ENCODE results near the gene TSLP. TPM values are rescaled to one million over a fixed set of nuclear protein-coding genes. Genes with fewer than 3 reads are reported as not detected.

The TSLP gene
- total and polyA plus RNA-seq, 4 experiments from 2014 or later, result not detected

- no peaks in the 10 kb centered on the region for H3K4me1 ChIP-seq (ENCODE audit: insufficient read depth, low read length)
- no peak overlapping the region for H3K4me3 ChIP-seq (ENCODE audit: low read length in 2 of 2)
- Mint-ChIP-seq H3K9me3 (peaks cover 0 to 10% (median 3%) of the 10 kb centered on the region in 8 donors), H3K27ac (no peak overlapping the region), H3K4me3 (no peak overlapping the region), H3K36me3 (peaks cover 0 to 2% of the 10 kb centered on the region in 2 donors), H3K4me1 (no peaks in the 10 kb centered on the region), H3K27me3 (peaks cover 39 to 45% of the 10 kb centered on the region in 2 donors)
- no peak for DNase-seq
- CTCF ChIA-PET (ENCODE audit: partially characterized antibody), result no interaction called here
- H3K27ac ChIP-seq (ENCODE audit: low read depth, low read length), result no peak overlapping the region
- POLR2A ChIA-PET (ENCODE audit: partially characterized antibody), result no interaction called here
- intact Hi-C loops (cut with micrococcal nuclease), result no loop called here
- no peaks in the 10 kb centered on the region for H3K36me3 ChIP-seq (ENCODE audit: insufficient read depth, low read length)
- H3K27me3 ChIP-seq (ENCODE audit: insufficient read depth, low read length), result peaks cover 8% of the 10 kb centered on the region
- no peaks in the 10 kb centered on the region for H3K9me3 ChIP-seq (ENCODE audit: control insufficient read depth in 1 of 2, low read length in 2 of 2)
Observed at GRCh38 chr5:111063709-111064322, 7.7 kb upstream of the TSLP start.

GRCh38 chr5:111066261-111066938 lies 5.1 kb upstream of the TSLP start:
- H3K27ac ChIP-seq (ENCODE audit: low read depth, low read length), result no peak overlapping the region
- H3K36me3 ChIP-seq (ENCODE audit: insufficient read depth, low read length), result no peaks in the 10 kb centered on the region
- peaks cover 9% of the 10 kb centered on the region for H3K4me1 ChIP-seq (ENCODE audit: insufficient read depth, low read length)
- H3K9me3 ChIP-seq (ENCODE audit: control insufficient read depth in 1 of 2, low read length in 2 of 2), result no peaks in the 10 kb centered on the region
- ChIA-PET POLR2A (ENCODE audit: partially characterized antibody) (no interaction called here), CTCF (ENCODE audit: partially characterized antibody) (no interaction called here)
- H3K27me3 ChIP-seq (ENCODE audit: insufficient read depth, low read length), result peaks cover 24% of the 10 kb centered on the region
- Mint-ChIP-seq H3K9me3 (peaks cover 0 to 2% (median 0%) of the 10 kb centered on the region in 8 donors), H3K27ac (no peak overlapping the region), H3K36me3 (no peaks in the 10 kb centered on the region), H3K27me3 (peaks cover 59 to 60% of the 10 kb centered on the region in 2 donors), H3K4me3 (no peak overlapping the region), H3K4me1 (peaks cover 5 to 12% (median 10%) of the 10 kb centered on the region in 4 donors)
- no peak overlapping the region for H3K4me3 ChIP-seq (ENCODE audit: low read length in 2 of 2)
- DNase-seq, result no peak
- intact Hi-C loops (cut with micrococcal nuclease), result no loop called here

- ChIA-PET CTCF (ENCODE audit: partially characterized antibody) (no interaction called here), POLR2A (ENCODE audit: partially characterized antibody) (no interaction called here)
- peaks cover 0 to 2% (median 0%) of the 10 kb centered on the region in 8 donors for H3K9me3 Mint-ChIP-seq
- H3K27ac Mint-ChIP-seq, result no peak overlapping the region
- intact Hi-C loops (cut with micrococcal nuclease), result no loop called here
- peaks cover 16% of the 10 kb centered on the region for H3K4me1 ChIP-seq (ENCODE audit: insufficient read depth, low read length)
- H3K27me3 ChIP-seq (ENCODE audit: insufficient read depth, low read length), result peaks cover 30% of the 10 kb centered on the region
- peaks cover 10 to 22% (median 19%) of the 10 kb centered on the region in 4 donors for H3K4me1 Mint-ChIP-seq
- H3K36me3 Mint-ChIP-seq, result no peaks in the 10 kb centered on the region
- no peak overlapping the region for H3K4me3 ChIP-seq (ENCODE audit: low read length in 2 of 2)
- H3K9me3 ChIP-seq (ENCODE audit: control insufficient read depth in 1 of 2, low read length in 2 of 2), result no peaks in the 10 kb centered on the region
- no peak for DNase-seq
- no peaks in the 10 kb centered on the region for H3K36me3 ChIP-seq (ENCODE audit: insufficient read depth, low read length)
- H3K27me3 Mint-ChIP-seq, result peaks cover 72 to 74% of the 10 kb centered on the region in 2 donors
- no peak overlapping the region for H3K4me3 Mint-ChIP-seq
- no peak overlapping the region for H3K27ac ChIP-seq (ENCODE audit: low read depth, low read length)
Observed at GRCh38 chr5:111068213-111068612, 3.3 kb upstream of the TSLP start.

GRCh38 chr5:111069839-111070238 lies 1.7 kb upstream of the TSLP start:
- H3K9me3 Mint-ChIP-seq, result peaks cover 0 to 2% (median 0%) of the 10 kb centered on the region in 8 donors
- H3K27ac Mint-ChIP-seq, result no peak overlapping the region
- Histone ChIP-seq H3K4me1 (ENCODE audit: insufficient read depth, low read length) (peaks cover 24% of the 10 kb centered on the region), H3K36me3 (ENCODE audit: insufficient read depth, low read length) (no peaks in the 10 kb centered on the region), H3K4me3 (ENCODE audit: low read length in 2 of 2) (no peak overlapping the region), H3K27me3 (ENCODE audit: insufficient read depth, low read length) (peaks cover 39% of the 10 kb centered on the region), H3K9me3 (ENCODE audit: control insufficient read depth in 1 of 2, low read length in 2 of 2) (no peaks in the 10 kb centered on the region), H3K27ac (ENCODE audit: low read depth, low read length) (no peak overlapping the region)
- no peaks in the 10 kb centered on the region for H3K36me3 Mint-ChIP-seq
- intact Hi-C loops (cut with micrococcal nuclease), result no loop called here
- peaks cover 15 to 27% (median 27%) of the 10 kb centered on the region in 4 donors for H3K4me1 Mint-ChIP-seq
- no peak for DNase-seq
- ChIA-PET POLR2A (ENCODE audit: partially characterized antibody) (no interaction called here), CTCF (ENCODE audit: partially characterized antibody) (no interaction called here)
- peak overlapping the region in 3 of 8 donors; percentile 29 to 54 (median 53) for H3K4me3 Mint-ChIP-seq
- peaks cover 75 to 81% of the 10 kb centered on the region in 2 donors for H3K27me3 Mint-ChIP-seq

GRCh38 chr5:111070272-111071134 lies 1.0 kb upstream of the TSLP start:
- Mint-ChIP-seq H3K36me3 (no peaks in the 10 kb centered on the region), H3K9me3 (peaks cover 0 to 2% (median 0%) of the 10 kb centered on the region in 8 donors), H3K4me3 (peak overlapping the region; percentile 29 to 62 (median 54)), H3K27ac (no peak overlapping the region), H3K27me3 (peaks cover 72 to 81% of the 10 kb centered on the region in 2 donors), H3K4me1 (peaks cover 15 to 27% (median 27%) of the 10 kb centered on the region in 4 donors)
- Histone ChIP-seq H3K9me3 (ENCODE audit: control insufficient read depth in 1 of 2, low read length in 2 of 2) (no peaks in the 10 kb centered on the region), H3K36me3 (ENCODE audit: insufficient read depth, low read length) (no peaks in the 10 kb centered on the region), H3K27me3 (ENCODE audit: insufficient read depth, low read length) (peaks cover 39% of the 10 kb centered on the region), H3K4me3 (ENCODE audit: low read length in 2 of 2) (no peak overlapping the region), H3K27ac (ENCODE audit: low read depth, low read length) (no peak overlapping the region), H3K4me1 (ENCODE audit: insufficient read depth, low read length) (peaks cover 24% of the 10 kb centered on the region)
- CTCF ChIA-PET (ENCODE audit: partially characterized antibody), result no interaction called here
- intact Hi-C loops (cut with micrococcal nuclease), result no loop called here
- DNase-seq, result peak in 1 of 5 donors; percentile 2
- POLR2A ChIA-PET (ENCODE audit: partially characterized antibody), result no interaction called here

GRCh38 chr5:111072949-111073682 lies 1.6 kb downstream of the TSLP start:
- Histone ChIP-seq H3K27ac (ENCODE audit: low read depth, low read length) (no peak overlapping the region), H3K27me3 (ENCODE audit: insufficient read depth, low read length) (peaks cover 31% of the 10 kb centered on the region), H3K36me3 (ENCODE audit: insufficient read depth, low read length) (no peaks in the 10 kb centered on the region), H3K4me3 (ENCODE audit: low read length in 2 of 2) (peak overlapping the region; percentile 48 to 56), H3K4me1 (ENCODE audit: insufficient read depth, low read length) (peaks cover 24% of the 10 kb centered on the region), H3K9me3 (ENCODE audit: control insufficient read depth in 1 of 2, low read length in 2 of 2) (no peaks in the 10 kb centered on the region)
- Mint-ChIP-seq H3K4me1 (peaks cover 15 to 27% (median 27%) of the 10 kb centered on the region in 4 donors), H3K27me3 (peaks cover 55 to 75% of the 10 kb centered on the region in 2 donors), H3K9me3 (peaks cover 0 to 2% (median 0%) of the 10 kb centered on the region in 8 donors), H3K36me3 (no peaks in the 10 kb centered on the region), H3K27ac (peak overlapping the region in 2 of 7 donors; percentile 64 to 73), H3K4me3 (peak overlapping the region; percentile 84 to 97 (median 88))
- CTCF ChIA-PET (ENCODE audit: partially characterized antibody), result interaction anchor here (1.4 kb wide), 1 partner anchor 11 kb away, joined by 3 read pairs; no protein-coding TSS in a partner anchor
- peak; percentile 22 to 54 (median 30) for DNase-seq
- POLR2A ChIA-PET (ENCODE audit: partially characterized antibody), result no interaction called here
- intact Hi-C loops (cut with micrococcal nuclease), result no loop called here
